Pulmonary artery endothelial cell (primary cell): Measurements from ENCODE around the gene PUS1. TPM values are rescaled to one million over a fixed set of nuclear protein-coding genes. Genes with fewer than 3 reads are reported as not detected.
"Not testable (repeated sequence)": the region's sequence is repeated elsewhere in the genome, so short reads cannot be mapped to it uniquely, and the experiment has no call there.

Source experiments
- DNase-seq: peaks from one replicate; pipeline ENCODE4 v3.0.0-alpha.2; 2011; ENCODE audit warnings: low read depth, low spot score
- total RNA-seq: library from RNA; depleted of rRNA; stranded (reverse); fragments of >200 nt; gene quantifications from 2 replicates; pipeline ENCODE4 v1.2.3, GENCODE V29; 2014

PUS1 gene
- total RNA-seq, result 16.6 and 27.1 TPM in 2 replicates

GRCh38 chr12:131928711-131929580, at the start of gene PUS1:
TSS of gene PUS1 (plus strand) at chr12:131929276. CDS start at chr12:131929723, 447 bp downstream.
- DNase-seq, result peak; percentile 78

- no peak for DNase-seq
These were observed 46.1 kb upstream of the PUS1 start for GRCh38 chr12:131882804-131883520.

GRCh38 chr12:131883521-131883900, 45.6 kb upstream of the PUS1 start:
- DNase-seq, result no peak

GRCh38 chr12:131885076-131885475, 44.0 kb upstream of the PUS1 start:
- not testable (repeated sequence) for DNase-seq

GRCh38 chr12:131885543-131886057, 43.5 kb upstream of the PUS1 start:
- no peak for DNase-seq

GRCh38 chr12:131891722-131892121, 37.4 kb upstream of the PUS1 start:
- DNase-seq, result not testable (repeated sequence)

- DNase-seq, result no peak
These were observed 36.1 kb upstream of the PUS1 start for GRCh38 chr12:131892711-131893604.

GRCh38 chr12:131893605-131894312, 35.3 kb upstream of the PUS1 start:
- DNase-seq, result no peak

GRCh38 chr12:131894313-131894860, 34.7 kb upstream of the PUS1 start, which contains the start of gene ULK1:
TSS of gene ULK1 (plus strand) at chr12:131894622. CDS start at chr12:131895002, 380 bp downstream.
- DNase-seq, result peak; percentile 49

- DNase-seq, result no peak
These were observed 34.0 kb upstream of the PUS1 start for GRCh38 chr12:131894981-131895639.

GRCh38 chr12:131895640-131896079, 33.4 kb upstream of the PUS1 start:
- DNase-seq, result no peak

GRCh38 chr12:131896080-131896810, 32.8 kb upstream of the PUS1 start:
- peak; percentile 46 for DNase-seq

GRCh38 chr12:131896811-131897270, 32.2 kb upstream of the PUS1 start:
- no peak for DNase-seq

- no peak for DNase-seq
These were observed 31.8 kb upstream of the PUS1 start for GRCh38 chr12:131897276-131897675.

- DNase-seq, result no peak
These were observed 31.2 kb upstream of the PUS1 start for GRCh38 chr12:131897875-131898274.

GRCh38 chr12:131900397-131900796, 28.7 kb upstream of the PUS1 start:
- no peak for DNase-seq

- no peak for DNase-seq
These were observed 27.4 kb upstream of the PUS1 start for GRCh38 chr12:131901431-131902331.
